HepG2 (cell line): ENCODE data around the gene SRPK3. TPM values are rescaled to one million over a fixed set of nuclear protein-coding genes. Genes with fewer than 3 reads are reported as not detected.
A peak's percentile ranks its signal among the peaks of the same experiment; 100 is the strongest.

ENCODE experiments used
- BRD4 ChIP-seq: sonication (generic); formaldehyde crosslinking; IDR thresholded peaks from 2 replicates; pipeline ENCODE4 v1.4.0; 2020; ENCODE audit warnings: missing genetic modification reagents
- CEBPB ChIP-seq: IDR thresholded peaks from 2 replicates; pipeline ENCODE4 v1.6.1; 2011; ENCODE audit warnings: low read depth, low read length, improper control_type of control experiment, borderline replicate concordance
- CEBPG ChIP-seq: IDR thresholded peaks from 2 replicates; pipeline ENCODE4 v1.6.1; 2016
- E2F2 ChIP-seq: sonication (generic); formaldehyde crosslinking; IDR thresholded peaks from 2 replicates; pipeline ENCODE4 v1.4.0; 2020; ENCODE audit warnings: missing genetic modification reagents, borderline replicate concordance
- ELF3 ChIP-seq: IDR thresholded peaks from 2 replicates; pipeline ENCODE4 v1.6.1; 2016; ENCODE audit warnings: missing genetic modification reagents, missing compliant biosample characterization
- FOXA3 ChIP-seq: IDR thresholded peaks from 2 replicates; pipeline ENCODE4 v1.6.1; 2016; ENCODE audit warnings: missing genetic modification reagents, missing compliant biosample characterization
- GABPB1 ChIP-seq: IDR thresholded peaks from 2 replicates; pipeline ENCODE4 v1.6.1; 2016; ENCODE audit warnings: mild to moderate bottlenecking, missing genetic modification reagents, moderate library complexity, missing compliant biosample characterization
- GATAD2A ChIP-seq: IDR thresholded peaks from 2 replicates; pipeline ENCODE4 v1.6.1; 2016
- IRF2 ChIP-seq: IDR thresholded peaks from 2 replicates; pipeline ENCODE4 v1.6.1; 2018; ENCODE audit warnings: missing genetic modification reagents, missing compliant biosample characterization
- MTF2 ChIP-seq: sonication (generic); formaldehyde crosslinking; IDR thresholded peaks from 2 replicates; pipeline ENCODE4 v1.5.0; 2020; ENCODE audit warnings: missing genetic modification reagents, borderline replicate concordance
- NCOA5 ChIP-seq: sonication (generic); formaldehyde crosslinking; IDR thresholded peaks from 2 replicates; pipeline ENCODE4 v1.4.0; 2020; ENCODE audit warnings: missing genetic modification reagents
- RBM22 ChIP-seq: fragments of 200-400 bp; formaldehyde crosslinking; optimal IDR thresholded peaks from 2 replicates; pipeline ENCODE3; 2017; ENCODE audit warnings: mild to moderate bottlenecking, low read length, moderate library complexity
- REXO4 ChIP-seq: sonication (generic); formaldehyde crosslinking; IDR thresholded peaks from 2 replicates; pipeline ENCODE4 v1.8.0; 2022; ENCODE audit warnings: missing genetic modification reagents, mild to moderate bottlenecking, borderline replicate concordance
- RFX1 ChIP-seq: fragments of 450-650 bp; IDR thresholded peaks from 2 replicates; pipeline ENCODE4 v1.6.1; 2017
- SAP130 ChIP-seq: IDR thresholded peaks from 2 replicates; pipeline ENCODE4 v1.6.1; 2016; ENCODE audit warnings: low read depth
- SOX13 ChIP-seq, 3 experiments: fragments of 450-650 bp in 1 of 3; sonication (generic) in 1 of 3; formaldehyde crosslinking in 1 of 3; IDR thresholded peaks in 2 of 3; conservative IDR thresholded peaks in 1 of 3; 2 replicates each; pipeline versions ENCODE4 v1.5.0 to v1.6.1; 2016 to 2020; ENCODE audit warnings: antibody characterized with exemption in 1 of 3, mild to moderate bottlenecking in 1 of 3, missing compliant biosample characterization in 1 of 3, missing genetic modification reagents in 1 of 3, moderate library complexity in 1 of 3
- SOX6 ChIP-seq, 2 experiments: fragments of 450-650 bp in 1 of 2; sonication (generic) in 1 of 2; formaldehyde crosslinking in 1 of 2; IDR thresholded peaks; 2 replicates each; pipeline versions ENCODE4 v1.4.0 to v1.6.1; 2017 to 2020; ENCODE audit warnings: antibody characterized with exemption in 1 of 2, mild to moderate bottlenecking in 1 of 2, missing genetic modification reagents in 1 of 2
- ZBTB37 ChIP-seq: sonication (generic); formaldehyde crosslinking; IDR thresholded peaks from 2 replicates; pipeline ENCODE4 v1.4.0; 2020; ENCODE audit warnings: mild to moderate bottlenecking, missing genetic modification reagents
- ZNF136 ChIP-seq: sonication (generic); formaldehyde crosslinking; IDR thresholded peaks from 2 replicates; pipeline ENCODE4 v1.8.1; 2022; ENCODE audit warnings: low read depth, mild to moderate bottlenecking, moderate library complexity, missing genetic modification reagents
- ZNF256 ChIP-seq: sonication (generic); formaldehyde crosslinking; conservative IDR thresholded peaks from 2 replicates; pipeline ENCODE4 v1.4.0; 2020; ENCODE audit warnings: missing genetic modification reagents
- ZNF562 ChIP-seq: sonication (generic); formaldehyde crosslinking; IDR thresholded peaks from 2 replicates; pipeline ENCODE4 v1.8.0; 2022; ENCODE audit warnings: missing genetic modification reagents, borderline replicate concordance
- ZNF720 ChIP-seq: sonication (generic); formaldehyde crosslinking; IDR thresholded peaks from 2 replicates; pipeline ENCODE4 v1.4.0; 2020; ENCODE audit warnings: missing genetic modification reagents
- ZSCAN25 ChIP-seq: sonication (generic); formaldehyde crosslinking; IDR thresholded peaks from 2 replicates; pipeline ENCODE4 v1.8.0; 2022; ENCODE audit warnings: mild to moderate bottlenecking, missing genetic modification reagents
- polyA plus RNA-seq, 8 experiments: library from polyadenylated mRNA; depleted of rRNA in 3 of 8; stranded (reverse) in 7 of 8; unstranded in 1 of 8; fragments of >200 nt; fragmentation: Illumina TruSeq in 4 of 8; extraction: Trizol in 4 of 8; gene quantifications; 2 replicates each; pipeline versions ENCODE4 v1.2.1 to v1.2.3, GENCODE V29; 2011 to 2016; ENCODE audit warnings: low read depth in 4 of 8, missing spikeins in 1 of 8, mixed read lengths in 1 of 8; ENCODE audit not compliant: insufficient read depth in 1 of 8
- total RNA-seq, 5 experiments: library from RNA; depleted of rRNA; stranded (reverse); fragments of >200 nt; fragmentation: Illumina TruSeq; extraction: Trizol; gene quantifications; 2 replicates each; pipeline ENCODE4 v1.2.3, GENCODE V29; 2016; ENCODE audit warnings: low read depth in 1 of 5
- TF ChIP-seq, protein P1 (sequence below): IDR thresholded peaks from 2 replicates; pipeline ENCODE4 v1.6.1; 2016; ENCODE audit warnings: missing genetic modification reagents, missing compliant biosample characterization
- TF ChIP-seq, protein P2 (sequence below): sonication (generic); formaldehyde crosslinking; IDR thresholded peaks from 2 replicates; pipeline ENCODE4 v1.4.0; 2020; ENCODE audit warnings: low read depth, mild to moderate bottlenecking, missing genetic modification reagents

The SRPK3 gene
- total and polyA plus RNA-seq, 2 of the 13 experiments (the other 11 are each of a cell fraction or from before 2014, with no cell fraction given) = 0.22 to 0.30 TPM

DNA sequence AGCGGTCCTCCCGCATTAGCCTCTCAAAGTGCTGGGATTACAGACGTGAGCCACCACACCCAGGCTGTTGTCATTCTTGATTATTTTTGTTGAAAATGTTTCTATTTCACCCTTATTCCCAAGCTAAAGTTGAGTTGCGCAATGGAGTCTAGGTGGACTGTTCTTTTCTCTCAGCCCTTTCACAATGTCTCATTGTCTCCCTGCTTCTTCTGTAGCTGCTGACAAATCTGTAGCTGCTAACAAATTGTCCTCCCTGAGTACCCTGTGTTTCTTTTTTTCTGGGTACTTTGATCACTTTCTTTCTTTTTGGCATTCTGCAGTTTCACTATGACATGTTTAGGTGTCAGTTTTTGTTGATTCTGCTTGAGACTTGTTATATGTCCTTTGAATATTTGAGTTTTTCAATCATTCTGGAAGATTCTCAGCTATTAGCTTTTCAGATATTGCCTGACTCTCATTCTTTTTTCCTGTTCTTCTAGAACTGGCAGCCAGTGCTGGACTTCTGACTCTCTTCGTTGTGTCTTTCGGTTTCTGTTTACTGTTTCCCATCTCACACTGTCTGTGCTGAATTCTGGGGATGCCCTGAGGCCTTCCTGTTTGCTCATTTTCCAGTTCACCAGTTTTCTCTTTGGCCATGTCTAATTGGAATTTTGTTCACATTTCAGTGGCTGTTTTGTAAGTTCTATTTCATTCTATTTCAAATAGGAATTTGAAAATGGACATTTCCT is 49.6 kb upstream of the SRPK3 start (continued):
- TF ChIP-seq CEBPB (peak; percentile 98), E2F2 (CRISPR knock-in tag) (no peak), ZNF720 (CRISPR knock-in tag) (no peak), RFX1 (no peak), CEBPG (CRISPR knock-in tag) (peak; percentile 95), REXO4 (no peak), SOX13 (IDR thresholded peaks at IDR 0.05) (0 out of 2 replicates have a peak, but pooled peaks have one; percentile 41), SOX13 (CRISPR knock-in tag; conservative IDR thresholded peaks at IDR 0.05 in 1 of 2, IDR thresholded peaks at IDR 0.05 in 1 of 2) (peak in 1 of 2 experiments; percentile 91; a peak in 2 of 4 replicates), IRF2 (CRISPR knock-in tag) (no peak), ZBTB37 (CRISPR knock-in tag) (no peak), SAP130 (CRISPR knock-in tag) (peak; percentile 51), SOX6 (IDR thresholded peaks at IDR 0.05) (no peak), SOX6 (CRISPR knock-in tag; IDR thresholded peaks at IDR 0.05) (peak; percentile 88), ZNF136 (CRISPR knock-in tag) (no peak), GABPB1 (CRISPR knock-in tag) (no peak), FOXA3 (CRISPR knock-in tag) (no peak), RBM22 (no peak), ELF3 (CRISPR knock-in tag) (no peak), ZNF562 (CRISPR knock-in tag) (no peak), BRD4 (CRISPR knock-in tag) (no peak), ZNF256 (CRISPR knock-in tag) (no peak), MTF2 (CRISPR knock-in tag) (no peak), NCOA5 (no peak), GATAD2A (CRISPR knock-in tag) (peak; percentile 35), ZSCAN25 (CRISPR knock-in tag) (no peak)
- TF ChIP-seq, protein P1, sequence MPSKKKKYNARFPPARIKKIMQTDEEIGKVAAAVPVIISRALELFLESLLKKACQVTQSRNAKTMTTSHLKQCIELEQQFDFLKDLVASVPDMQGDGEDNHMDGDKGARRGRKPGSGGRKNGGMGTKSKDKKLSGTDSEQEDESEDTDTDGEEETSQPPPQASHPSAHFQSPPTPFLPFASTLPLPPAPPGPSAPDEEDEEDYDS (CRISPR knock-in tag) = no peak
- TF ChIP-seq, protein P2, sequence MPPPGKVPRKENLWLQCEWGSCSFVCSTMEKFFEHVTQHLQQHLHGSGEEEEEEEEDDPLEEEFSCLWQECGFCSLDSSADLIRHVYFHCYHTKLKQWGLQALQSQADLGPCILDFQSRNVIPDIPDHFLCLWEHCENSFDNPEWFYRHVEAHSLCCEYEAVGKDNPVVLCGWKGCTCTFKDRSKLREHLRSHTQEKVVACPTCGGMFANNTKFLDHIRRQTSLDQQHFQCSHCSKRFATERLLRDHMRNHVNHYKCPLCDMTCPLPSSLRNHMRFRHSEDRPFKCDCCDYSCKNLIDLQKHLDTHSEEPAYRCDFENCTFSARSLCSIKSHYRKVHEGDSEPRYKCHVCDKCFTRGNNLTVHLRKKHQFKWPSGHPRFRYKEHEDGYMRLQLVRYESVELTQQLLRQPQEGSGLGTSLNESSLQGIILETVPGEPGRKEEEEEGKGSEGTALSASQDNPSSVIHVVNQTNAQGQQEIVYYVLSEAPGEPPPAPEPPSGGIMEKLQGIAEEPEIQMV (CRISPR knock-in tag) = no peak
